HEK293 (cell line): Measurements from ENCODE around the gene IRAK2.
"Not testable (repeated sequence)": the region's sequence is repeated elsewhere in the genome, so short reads cannot be mapped to it uniquely, and the experiment has no call there.

ENCODE experiments used
- CTCF ChIA-PET: fragments of 350-600 bp; formaldehyde crosslinking; extraction: SDS; loops from one replicate; lab custom pipeline; 2021; ENCODE audit warnings: antibody characterized with exemption; lab: Yijun Ruan, JAX
- POLR2A ChIA-PET: fragments of 300-600 bp; formaldehyde crosslinking; extraction: SDS; loops from one replicate; lab custom pipeline; 2020; ENCODE audit warnings: antibody characterized with exemption, inconsistent platforms; lab: Yijun Ruan, JAX
- H3K27ac ChIP-seq: fragments of 200-500 bp; sonication (Bioruptor generic); 2 replicates; pipeline ENCODE4 v1.5.1; 2014; ENCODE audit warnings: low read depth, low read length, control low read depth, inconsistent platforms; ENCODE audit errors: extremely low read depth
- H3K36me3 ChIP-seq, 2 experiments: fragments of 200-500 bp in 1 of 2; sonication (Bioruptor generic) in 1 of 2; 1 replicate in 1 of 2; 2 replicates in 1 of 2; pipeline ENCODE4 v1.5.1; 2014 to 2017; ENCODE audit warnings: inconsistent platforms in 2 of 2, low read length in 2 of 2; ENCODE audit not compliant: control insufficient read depth in 2 of 2, insufficient read depth in 1 of 2
- H3K4me1 ChIP-seq: fragments of 200-500 bp; sonication (Bioruptor generic); 2 replicates; pipeline ENCODE4 v1.5.1; 2014; ENCODE audit warnings: mild to moderate bottlenecking, low read length, inconsistent platforms; ENCODE audit not compliant: control insufficient read depth, insufficient read depth
- H3K4me3 ChIP-seq: 2 replicates; pipeline ENCODE4 v1.5.1; 2011; ENCODE audit warnings: low read depth, mild to moderate bottlenecking, control low read depth, low read length, moderate library complexity
- H3K9me3 ChIP-seq: fragments of 200-500 bp; sonication (Bioruptor generic); 2 replicates; pipeline ENCODE4 v1.5.1; 2014; ENCODE audit warnings: low read depth, low read length, inconsistent platforms; ENCODE audit not compliant: control insufficient read depth, insufficient read depth
- KLF1 ChIP-seq: fragments of 450-650 bp; formaldehyde crosslinking; IDR thresholded peaks from 2 replicates; pipeline ENCODE4 v1.5.1; 2016; ENCODE audit warnings: missing biosample characterization, missing genetic modification characterization
- OVOL3 ChIP-seq: fragments of 450-650 bp; formaldehyde crosslinking; IDR thresholded peaks from 2 replicates; pipeline ENCODE4 v1.5.1; 2016; ENCODE audit warnings: missing biosample characterization, missing genetic modification characterization
- SP3 ChIP-seq: fragments of 450-650 bp; formaldehyde crosslinking; IDR thresholded peaks from 2 replicates; pipeline ENCODE4 v1.5.1; 2016; ENCODE audit warnings: missing biosample characterization, missing genetic modification characterization
- SP7 ChIP-seq: fragments of 450-650 bp; formaldehyde crosslinking; IDR thresholded peaks from 2 replicates; pipeline ENCODE4 v1.5.1; 2016; ENCODE audit warnings: missing biosample characterization, missing genetic modification characterization
- YY2 ChIP-seq: fragments of 450-650 bp; formaldehyde crosslinking; IDR thresholded peaks from 2 replicates; pipeline ENCODE4 v1.5.1; 2016; ENCODE audit warnings: missing biosample characterization, missing genetic modification characterization
- ZBTB48 ChIP-seq: fragments of 450-650 bp; formaldehyde crosslinking; IDR thresholded peaks from 2 replicates; pipeline ENCODE4 v1.5.1; 2016; ENCODE audit warnings: missing biosample characterization, missing genetic modification characterization
- ZNF146 ChIP-seq: fragments of 450-650 bp; formaldehyde crosslinking; IDR thresholded peaks from 2 replicates; pipeline ENCODE4 v1.5.1; 2016; ENCODE audit warnings: missing biosample characterization, missing genetic modification characterization
- ZNF169 ChIP-seq: fragments of 450-650 bp; formaldehyde crosslinking; IDR thresholded peaks from 2 replicates; pipeline ENCODE4 v1.5.1; 2016; ENCODE audit warnings: missing biosample characterization, missing genetic modification characterization
- ZNF311 ChIP-seq: fragments of 450-650 bp; formaldehyde crosslinking; IDR thresholded peaks from 2 replicates; pipeline ENCODE4 v1.5.1; 2017; ENCODE audit warnings: missing biosample characterization, missing genetic modification characterization, borderline replicate concordance
- ZNF561 ChIP-seq: fragments of 450-650 bp; IDR thresholded peaks from 2 replicates; pipeline ENCODE4 v1.5.1; 2018; ENCODE audit warnings: missing biosample characterization, missing genetic modification characterization, borderline replicate concordance
- ZNF624 ChIP-seq: fragments of 450-650 bp; formaldehyde crosslinking; IDR thresholded peaks from 2 replicates; pipeline ENCODE4 v1.5.1; 2017; ENCODE audit warnings: missing biosample characterization, missing genetic modification characterization
- ZNF664 ChIP-seq: fragments of 450-650 bp; formaldehyde crosslinking; IDR thresholded peaks from 2 replicates; pipeline ENCODE4 v1.5.1; 2016; ENCODE audit warnings: missing biosample characterization, missing genetic modification characterization
- ZNF707 ChIP-seq: fragments of 450-650 bp; formaldehyde crosslinking; IDR thresholded peaks from 2 replicates; pipeline ENCODE4 v1.5.1; 2016; ENCODE audit warnings: missing biosample characterization, missing genetic modification characterization
- ZNF792 ChIP-seq: fragments of 450-650 bp; formaldehyde crosslinking; IDR thresholded peaks from 2 replicates; pipeline ENCODE4 v1.5.1; 2016; ENCODE audit warnings: missing biosample characterization, missing genetic modification characterization
- ZNF830 ChIP-seq: fragments of 450-650 bp; IDR thresholded peaks from 2 replicates; pipeline ENCODE4 v1.5.0; 2018; ENCODE audit warnings: missing biosample characterization, missing genetic modification characterization, low read depth, mild to moderate bottlenecking, moderate library complexity
- ZSCAN30 ChIP-seq: fragments of 450-650 bp; IDR thresholded peaks from 2 replicates; pipeline ENCODE4 v1.5.1; 2018; ENCODE audit warnings: missing biosample characterization, mild to moderate bottlenecking, missing genetic modification characterization, moderate library complexity
- TF ChIP-seq, protein P1 (sequence below): fragments of 450-650 bp; IDR thresholded peaks from 2 replicates; pipeline ENCODE4 v1.5.1; 2018; ENCODE audit warnings: missing biosample characterization, missing genetic modification characterization
- TF ChIP-seq, protein P2 (sequence below): fragments of 450-650 bp; formaldehyde crosslinking; conservative IDR thresholded peaks from 2 replicates; pipeline ENCODE4 v1.5.1; 2016; ENCODE audit warnings: low read depth, missing biosample characterization, missing genetic modification characterization
- TF ChIP-seq, protein P3 (sequence below): fragments of 450-650 bp; formaldehyde crosslinking; IDR thresholded peaks from 2 replicates; pipeline ENCODE4 v1.5.1; 2016; ENCODE audit warnings: missing biosample characterization, missing genetic modification characterization
- TF ChIP-seq, protein P4 (sequence below): IDR thresholded peaks from 2 replicates; pipeline ENCODE4 v1.6.1; 2011; ENCODE audit warnings: mild to moderate bottlenecking, low read depth, low read length, borderline replicate concordance

IRAK2 gene

DNA sequence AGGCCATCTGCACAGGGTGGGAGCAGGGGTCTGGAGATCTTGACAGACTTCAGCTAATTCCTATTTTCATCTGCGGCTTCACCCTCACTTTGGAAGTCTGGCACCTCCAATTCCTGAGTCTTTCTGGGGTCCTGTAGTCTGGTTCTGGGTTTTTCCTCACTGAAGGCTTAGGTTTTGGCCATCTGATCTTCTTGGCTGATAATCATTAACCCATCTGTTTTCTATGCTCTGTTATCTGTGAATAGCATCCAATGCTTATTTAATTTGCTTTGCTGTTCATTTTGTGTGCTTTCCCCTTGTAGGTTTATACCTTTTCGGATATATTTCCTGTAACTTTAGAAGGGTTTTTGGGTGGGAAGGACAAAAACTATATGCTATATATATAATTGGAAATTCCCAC, 101.1 kb downstream of the IRAK2 start (continued):
- TF ChIP-seq, protein P1, sequence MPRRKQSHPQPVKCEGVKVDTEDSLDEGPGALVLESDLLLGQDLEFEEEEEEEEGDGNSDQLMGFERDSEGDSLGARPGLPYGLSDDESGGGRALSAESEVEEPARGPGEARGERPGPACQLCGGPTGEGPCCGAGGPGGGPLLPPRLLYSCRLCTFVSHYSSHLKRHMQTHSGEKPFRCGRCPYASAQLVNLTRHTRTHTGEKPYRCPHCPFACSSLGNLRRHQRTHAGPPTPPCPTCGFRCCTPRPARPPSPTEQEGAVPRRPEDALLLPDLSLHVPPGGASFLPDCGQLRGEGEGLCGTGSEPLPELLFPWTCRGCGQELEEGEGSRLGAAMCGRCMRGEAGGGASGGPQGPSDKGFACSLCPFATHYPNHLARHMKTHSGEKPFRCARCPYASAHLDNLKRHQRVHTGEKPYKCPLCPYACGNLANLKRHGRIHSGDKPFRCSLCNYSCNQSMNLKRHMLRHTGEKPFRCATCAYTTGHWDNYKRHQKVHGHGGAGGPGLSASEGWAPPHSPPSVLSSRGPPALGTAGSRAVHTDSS (tag by site-specific recombination) = no peak
- no peak for TF ChIP-seq KLF1 (tag by site-specific recombination)
- no peak for TF ChIP-seq ZBTB48 (tag by site-specific recombination)
- TF ChIP-seq ZSCAN30 (tag by site-specific recombination) = no peak
- TF ChIP-seq SP7 = no peak

DNA sequence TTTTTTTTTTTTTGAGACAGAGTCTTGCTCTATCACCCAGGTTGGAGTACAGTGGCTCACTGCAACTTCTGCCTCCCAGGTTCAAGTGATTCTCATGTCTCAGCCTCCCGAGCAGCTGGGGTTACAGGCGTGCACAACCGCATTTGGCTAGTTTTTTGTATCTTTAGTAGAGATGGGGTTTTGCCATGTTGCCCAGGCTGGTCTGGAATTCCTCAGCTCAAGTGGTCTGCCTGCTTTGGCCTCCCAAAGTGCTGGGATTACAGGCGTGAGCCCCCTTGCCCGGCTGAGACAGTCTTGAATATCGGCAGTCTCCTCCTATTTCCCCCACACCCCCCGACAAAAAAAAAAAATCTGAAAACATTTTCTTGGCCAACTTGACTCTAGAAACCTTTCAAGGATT, 102.2 kb downstream of the IRAK2 start:
- H3K4me1 ChIP-seq, H3K4me3 ChIP-seq, POLR2A ChIA-PET, H3K9me3 ChIP-seq, CTCF ChIA-PET, H3K27ac ChIP-seq: not testable (repeated sequence)
- H3K36me3 ChIP-seq = peaks cover 39 to 73% of the 10 kb centered on the region in 2 experiments

DNA sequence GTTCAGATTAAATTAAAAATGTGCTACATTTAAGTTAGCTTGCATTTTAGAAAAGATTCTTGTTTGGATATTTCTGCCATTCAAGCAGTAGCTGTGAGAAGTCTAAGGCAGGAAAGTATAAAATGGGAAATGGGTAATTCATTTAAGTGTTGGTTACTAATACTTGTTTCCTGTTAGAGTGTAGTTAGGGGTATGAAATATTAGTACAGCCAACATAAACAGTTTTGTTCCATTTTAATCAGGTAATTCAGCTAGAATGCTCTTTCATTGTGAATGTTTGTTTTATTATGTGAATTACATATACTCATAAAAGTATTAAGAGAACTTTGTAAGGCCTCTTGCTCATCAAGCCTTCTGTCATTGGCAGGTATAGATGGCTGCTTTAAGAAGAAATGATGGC, 103.4 kb downstream of the IRAK2 start:
- ChIA-PET CTCF (no interaction called here), POLR2A (no interaction called here)
- TF ChIP-seq ZNF792 (tag by site-specific recombination) (no peak), ZNF146 (tag by site-specific recombination) (no peak), ZNF707 (tag by site-specific recombination) (no peak), OVOL3 (tag by site-specific recombination) (no peak), ZNF830 (tag by site-specific recombination) (no peak), SP3 (tag by site-specific recombination) (no peak), YY2 (tag by site-specific recombination) (no peak), ZNF169 (no peak), ZNF311 (tag by site-specific recombination) (no peak), ZNF561 (tag by site-specific recombination) (no peak), SP7 (no peak), ZNF624 (tag by site-specific recombination) (no peak), ZNF664 (tag by site-specific recombination) (no peak)
- TF ChIP-seq, protein P2, sequence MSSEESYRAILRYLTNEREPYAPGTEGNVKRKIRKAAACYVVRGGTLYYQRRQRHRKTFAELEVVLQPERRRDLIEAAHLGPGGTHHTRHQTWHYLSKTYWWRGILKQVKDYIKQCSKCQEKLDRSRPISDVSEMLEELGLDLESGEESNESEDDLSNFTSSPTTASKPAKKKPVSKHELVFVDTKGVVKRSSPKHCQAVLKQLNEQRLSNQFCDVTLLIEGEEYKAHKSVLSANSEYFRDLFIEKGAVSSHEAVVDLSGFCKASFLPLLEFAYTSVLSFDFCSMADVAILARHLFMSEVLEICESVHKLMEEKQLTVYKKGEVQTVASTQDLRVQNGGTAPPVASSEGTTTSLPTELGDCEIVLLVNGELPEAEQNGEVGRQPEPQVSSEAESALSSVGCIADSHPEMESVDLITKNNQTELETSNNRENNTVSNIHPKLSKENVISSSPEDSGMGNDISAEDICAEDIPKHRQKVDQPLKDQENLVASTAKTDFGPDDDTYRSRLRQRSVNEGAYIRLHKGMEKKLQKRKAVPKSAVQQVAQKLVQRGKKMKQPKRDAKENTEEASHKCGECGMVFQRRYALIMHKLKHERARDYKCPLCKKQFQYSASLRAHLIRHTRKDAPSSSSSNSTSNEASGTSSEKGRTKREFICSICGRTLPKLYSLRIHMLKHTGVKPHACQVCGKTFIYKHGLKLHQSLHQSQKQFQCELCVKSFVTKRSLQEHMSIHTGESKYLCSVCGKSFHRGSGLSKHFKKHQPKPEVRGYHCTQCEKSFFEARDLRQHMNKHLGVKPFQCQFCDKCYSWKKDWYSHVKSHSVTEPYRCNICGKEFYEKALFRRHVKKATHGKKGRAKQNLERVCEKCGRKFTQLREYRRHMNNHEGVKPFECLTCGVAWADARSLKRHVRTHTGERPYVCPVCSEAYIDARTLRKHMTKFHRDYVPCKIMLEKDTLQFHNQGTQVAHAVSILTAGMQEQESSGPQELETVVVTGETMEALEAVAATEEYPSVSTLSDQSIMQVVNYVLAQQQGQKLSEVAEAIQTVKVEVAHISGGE (tag by site-specific recombination) = no peak
- TF ChIP-seq, protein P1 (tag by site-specific recombination) = no peak
- TF ChIP-seq, protein P3, sequence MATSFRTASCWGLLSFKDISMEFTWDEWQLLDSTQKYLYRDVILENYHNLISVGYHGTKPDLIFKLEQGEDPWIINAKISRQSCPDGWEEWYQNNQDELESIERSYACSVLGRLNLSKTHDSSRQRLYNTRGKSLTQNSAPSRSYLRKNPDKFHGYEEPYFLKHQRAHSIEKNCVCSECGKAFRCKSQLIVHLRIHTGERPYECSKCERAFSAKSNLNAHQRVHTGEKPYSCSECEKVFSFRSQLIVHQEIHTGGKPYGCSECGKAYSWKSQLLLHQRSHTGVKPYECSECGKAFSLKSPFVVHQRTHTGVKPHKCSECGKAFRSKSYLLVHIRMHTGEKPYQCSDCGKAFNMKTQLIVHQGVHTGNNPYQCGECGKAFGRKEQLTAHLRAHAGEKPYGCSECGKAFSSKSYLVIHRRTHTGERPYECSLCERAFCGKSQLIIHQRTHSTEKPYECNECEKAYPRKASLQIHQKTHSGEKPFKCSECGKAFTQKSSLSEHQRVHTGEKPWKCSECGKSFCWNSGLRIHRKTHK (tag by site-specific recombination) = no peak
- TF ChIP-seq, protein P4, sequence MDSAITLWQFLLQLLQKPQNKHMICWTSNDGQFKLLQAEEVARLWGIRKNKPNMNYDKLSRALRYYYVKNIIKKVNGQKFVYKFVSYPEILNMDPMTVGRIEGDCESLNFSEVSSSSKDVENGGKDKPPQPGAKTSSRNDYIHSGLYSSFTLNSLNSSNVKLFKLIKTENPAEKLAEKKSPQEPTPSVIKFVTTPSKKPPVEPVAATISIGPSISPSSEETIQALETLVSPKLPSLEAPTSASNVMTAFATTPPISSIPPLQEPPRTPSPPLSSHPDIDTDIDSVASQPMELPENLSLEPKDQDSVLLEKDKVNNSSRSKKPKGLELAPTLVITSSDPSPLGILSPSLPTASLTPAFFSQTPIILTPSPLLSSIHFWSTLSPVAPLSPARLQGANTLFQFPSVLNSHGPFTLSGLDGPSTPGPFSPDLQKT = no peak
- Histone ChIP-seq H3K36me3 (peaks cover 36 to 67% of the 10 kb centered on the region in 2 experiments), H3K4me1 (peaks cover 5% of the 10 kb centered on the region; the same call in 1 of the 2 replicates), H3K9me3 (no peaks in the 10 kb centered on the region), H3K4me3 (no peak overlapping the region), H3K27ac (no peak overlapping the region)
